ENCODE data around the gene HDAC11.

Gene HDAC11

DNA sequence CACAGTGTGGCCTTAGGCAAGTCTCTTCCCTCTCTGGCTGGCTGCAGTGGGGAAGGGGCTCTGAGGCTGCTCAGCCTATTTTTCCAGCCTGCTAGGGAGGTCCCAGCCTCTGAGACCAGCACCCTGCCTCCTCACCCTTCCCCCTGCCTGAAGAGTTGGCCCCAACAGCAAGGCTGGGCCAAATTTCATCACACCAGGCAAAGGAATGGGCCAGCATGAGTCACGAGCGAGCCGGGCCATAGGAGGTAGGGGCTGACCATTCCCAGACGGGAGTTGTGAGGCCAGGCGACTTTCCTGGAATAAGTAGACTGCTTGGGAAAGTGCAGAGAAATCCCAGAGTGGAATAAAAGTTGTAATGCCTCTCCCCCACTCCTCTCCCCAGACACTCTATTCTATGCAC is 63.1 kb downstream of the HDAC11 start:
- DNase-seq (ENCODE audit: low spot score) = no peak

DNA sequence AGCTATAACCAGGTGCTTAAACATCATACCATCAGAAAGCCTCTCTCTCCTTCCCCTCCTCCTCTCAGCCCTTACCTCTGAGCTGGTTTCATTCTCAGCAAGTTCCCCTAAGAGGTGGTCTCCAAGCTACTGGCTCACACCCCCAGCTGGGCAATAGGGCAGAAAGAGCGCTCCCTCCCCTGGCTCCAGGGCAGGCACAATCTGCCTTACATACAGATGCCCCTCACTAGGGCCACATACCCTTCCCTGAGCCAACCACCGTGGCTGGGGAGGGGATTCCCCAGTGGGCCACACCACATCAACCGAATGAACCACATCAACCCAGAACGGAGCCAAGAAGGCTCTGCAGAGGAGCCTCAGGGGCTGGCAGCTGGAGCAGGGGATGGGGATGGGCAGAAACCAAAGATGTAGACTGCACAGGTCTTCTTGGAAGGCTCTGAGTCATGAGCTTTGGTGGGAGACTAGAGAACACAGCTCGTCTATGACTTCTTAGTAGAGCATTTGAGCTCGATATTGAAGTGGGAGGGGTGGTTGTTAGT is 64.3 kb downstream of the HDAC11 start:
- DNase-seq (ENCODE audit: low spot score) = no peak

DNA sequence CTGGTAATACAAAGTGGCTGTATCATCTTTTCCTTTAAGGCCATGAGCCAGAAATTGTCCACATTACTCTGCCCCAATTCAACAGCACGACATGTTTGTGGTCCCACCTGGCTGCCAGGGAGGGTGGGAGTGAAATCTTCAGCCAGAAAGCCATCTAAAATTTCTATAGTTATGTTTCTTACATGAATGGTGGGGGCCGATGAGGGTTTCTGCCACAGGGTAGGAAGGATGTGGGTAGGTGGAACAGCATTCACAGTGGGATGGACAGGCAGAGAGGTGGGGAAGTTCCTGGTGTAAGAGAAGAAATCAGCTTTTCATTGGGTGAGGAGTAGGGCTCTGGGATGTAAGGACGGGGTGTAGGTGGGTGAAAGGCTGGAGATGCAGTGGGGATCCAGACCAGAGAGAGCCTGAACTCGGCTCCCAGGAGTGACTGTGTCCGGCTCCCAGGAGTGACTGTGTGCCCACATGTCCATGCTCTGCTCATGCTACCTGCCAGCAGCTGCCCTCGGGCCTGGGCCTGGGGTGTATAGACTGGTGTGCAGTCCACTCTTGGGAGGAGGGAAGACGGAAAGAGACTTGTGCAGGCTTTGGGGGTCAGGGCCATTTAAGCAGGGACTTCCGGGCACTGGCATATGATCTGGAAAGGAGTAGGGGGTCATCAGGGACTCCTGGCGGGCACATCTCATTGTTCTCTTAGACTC is 65.0 kb downstream of the HDAC11 start:
- DNase-seq (ENCODE audit: low spot score) = no peak

DNA sequence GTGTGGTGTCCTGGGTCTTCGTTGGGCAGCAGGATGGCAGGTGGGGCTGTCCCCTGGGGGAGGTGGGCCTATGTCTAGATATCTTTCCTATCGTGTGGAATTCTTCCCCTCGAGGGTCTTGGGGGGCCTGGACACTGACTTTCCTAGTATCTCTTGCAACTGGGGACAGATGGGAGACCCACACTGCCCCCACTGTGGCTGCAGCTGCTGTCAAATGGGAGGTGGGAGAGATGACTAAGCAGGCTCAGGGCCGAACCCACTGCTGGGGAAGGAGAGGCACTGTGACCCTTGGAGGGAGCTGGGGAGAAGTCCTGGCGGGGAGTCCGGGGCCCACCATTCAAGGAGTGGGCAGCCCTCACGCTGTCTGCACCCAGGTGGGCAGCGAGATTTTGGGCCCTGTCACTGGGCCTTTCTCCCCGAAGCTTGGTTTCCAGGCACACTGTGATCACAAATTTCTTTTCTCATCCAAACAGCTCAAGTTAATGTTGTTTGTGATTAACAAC is 65.9 kb downstream of the HDAC11 start:
- DNase-seq (ENCODE audit: low spot score) = no peak

DNA sequence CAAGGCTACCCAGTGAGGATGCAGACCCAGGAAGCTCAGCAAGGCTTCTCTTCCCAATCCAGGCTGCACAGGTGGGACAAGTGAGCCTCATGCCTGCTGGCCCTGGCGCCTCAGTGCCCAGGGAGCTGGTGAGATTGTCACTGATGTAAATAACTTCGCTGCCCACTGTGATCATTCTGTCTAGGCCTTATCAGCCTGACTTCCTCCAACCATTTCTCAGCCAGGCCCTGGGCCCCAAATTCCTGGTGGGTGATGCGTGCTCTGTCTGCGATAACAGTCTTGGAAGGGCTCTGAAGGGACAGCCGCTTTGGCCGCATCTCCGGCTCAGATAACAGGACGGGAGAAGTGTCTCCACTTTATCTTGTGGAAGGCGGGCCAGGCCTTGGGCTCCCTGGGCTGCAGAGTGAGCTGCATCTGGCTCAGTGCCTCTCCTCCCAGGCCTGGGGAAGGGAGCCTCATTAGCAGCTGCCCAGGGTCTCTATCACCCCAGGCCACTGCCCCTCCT is 66.6 kb downstream of the HDAC11 start:
- DNase-seq (ENCODE audit: low spot score) = no peak

DNA sequence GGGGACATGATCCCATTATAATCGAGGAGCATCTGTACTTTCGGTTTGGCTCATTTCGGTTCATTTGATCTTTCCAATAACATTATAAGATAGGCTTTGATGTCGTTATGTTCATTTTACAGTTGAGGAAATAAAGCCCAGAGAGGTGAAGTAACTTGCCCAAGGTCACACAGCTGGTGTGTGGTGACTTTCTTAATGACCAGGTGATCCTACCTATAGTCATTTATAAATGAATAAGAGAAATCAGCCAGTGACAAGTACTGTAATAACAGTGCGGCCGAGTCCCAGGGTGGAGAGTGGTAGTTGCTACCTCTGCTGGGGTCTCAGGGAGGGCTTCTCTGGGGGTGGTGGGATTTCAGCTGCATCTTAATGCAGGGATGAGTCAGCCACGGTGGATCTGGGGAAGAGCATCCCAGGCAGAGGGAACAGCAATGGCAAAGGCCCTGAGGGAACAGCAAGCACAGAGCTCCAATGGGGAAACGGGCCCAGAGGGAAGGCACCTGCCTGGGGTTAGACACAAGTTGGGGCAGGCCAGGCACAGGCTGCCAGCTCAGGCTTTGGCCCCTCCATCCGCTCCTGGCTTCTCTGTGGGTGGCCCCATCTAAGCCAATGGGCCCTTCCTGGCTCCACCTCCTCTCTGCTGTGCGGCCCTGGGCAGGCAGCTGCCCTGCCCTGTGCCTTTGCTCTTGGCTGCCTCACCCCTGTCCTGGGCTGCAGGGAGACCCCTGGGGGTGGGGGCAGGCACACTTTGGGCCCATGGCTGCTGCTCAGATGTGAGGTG is 67.7 kb downstream of the HDAC11 start:
- DNase-seq (ENCODE audit: low spot score) = no peak

DNA sequence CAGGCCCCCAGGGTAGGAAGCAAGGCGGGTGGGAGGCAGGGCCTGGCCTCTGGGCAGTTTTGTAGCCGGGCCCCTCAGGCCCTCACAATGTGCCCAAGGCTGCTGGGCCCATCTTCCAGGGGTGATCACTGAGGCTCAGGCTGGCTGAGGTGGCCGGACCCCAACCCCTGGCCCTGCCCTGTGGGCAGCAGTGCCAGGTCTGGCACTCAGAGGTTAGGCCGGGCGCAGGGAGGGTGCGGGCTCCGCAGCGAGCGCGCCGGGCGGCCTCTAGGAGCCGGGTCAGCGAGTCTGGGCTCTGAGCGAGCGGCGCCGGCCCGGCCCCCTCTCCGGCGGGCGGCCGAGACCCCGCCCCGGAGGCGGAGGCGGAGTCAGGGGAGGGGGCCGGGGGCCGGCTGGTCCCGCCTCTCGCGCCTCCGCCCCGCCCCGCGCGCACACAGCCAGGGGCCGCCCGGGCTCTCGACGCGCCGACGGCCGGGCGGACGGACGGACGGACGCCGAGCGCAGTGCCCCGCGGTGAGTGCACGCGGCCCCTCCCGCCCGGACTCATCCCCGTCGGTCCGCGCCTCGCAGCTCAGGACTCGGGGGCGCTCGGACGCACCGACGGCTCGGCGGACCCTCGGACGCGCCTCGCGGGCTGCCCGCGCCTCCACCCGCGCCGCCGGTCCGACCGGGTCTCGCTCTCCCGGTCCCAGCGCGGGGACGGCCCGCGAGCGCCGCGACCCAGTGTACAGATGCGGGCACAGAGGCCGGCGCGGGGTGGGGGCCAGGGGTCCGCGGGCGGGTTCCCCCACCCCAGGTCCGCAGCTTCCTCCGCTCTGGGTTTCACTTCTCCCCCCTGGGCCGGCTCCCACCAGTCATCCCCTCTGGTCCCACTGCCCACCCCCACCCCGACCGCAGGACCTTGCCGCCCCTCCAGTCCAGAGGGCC is 68.9 kb downstream of the HDAC11 start, which contains the start of gene FBLN2:
FBLN2 (plus strand) TSS at position 430 of the 927 bp plus-strand sequence. CDS start 21,231 bp downstream, outside the sequence.
- DNase-seq (ENCODE audit: low spot score) = no peak

DNA sequence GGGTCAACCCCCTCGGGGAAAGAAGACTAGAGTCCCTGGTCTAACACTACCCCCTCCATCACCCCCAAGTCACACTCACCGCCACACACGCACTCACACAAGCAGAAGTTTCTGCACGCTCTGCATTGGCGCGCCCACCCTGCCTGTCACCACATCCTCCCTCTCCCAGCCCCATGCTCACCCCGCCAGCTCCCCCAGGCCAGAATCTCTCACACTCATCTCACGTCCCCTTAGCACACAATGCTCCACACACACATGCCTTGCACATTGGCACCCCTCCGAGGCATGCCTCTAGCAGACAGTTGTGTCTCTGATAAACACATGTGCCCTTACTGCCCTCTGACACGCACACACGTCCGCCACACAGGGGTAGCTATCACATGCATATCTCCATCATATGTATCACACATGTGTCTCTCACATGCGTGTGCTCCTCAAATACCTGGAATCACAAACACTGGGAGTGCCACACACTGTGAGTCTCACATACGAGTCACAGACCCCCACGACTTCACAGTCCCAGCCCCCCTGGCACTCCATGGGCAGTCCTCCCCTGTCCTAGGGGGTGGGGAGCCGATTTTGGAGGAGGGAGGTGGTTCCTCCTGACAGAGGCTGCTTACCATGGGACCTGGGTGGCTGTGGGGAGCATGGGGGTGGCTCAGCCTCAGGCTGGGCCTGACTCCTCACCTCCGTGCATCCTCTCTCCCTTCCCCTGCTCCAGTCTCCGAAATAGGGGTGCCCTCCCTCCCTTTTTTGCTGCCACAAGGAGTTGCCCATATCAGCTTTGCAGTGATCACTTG is 69.7 kb downstream of the HDAC11 start:
- DNase-seq (ENCODE audit: low spot score) = no peak

DNA sequence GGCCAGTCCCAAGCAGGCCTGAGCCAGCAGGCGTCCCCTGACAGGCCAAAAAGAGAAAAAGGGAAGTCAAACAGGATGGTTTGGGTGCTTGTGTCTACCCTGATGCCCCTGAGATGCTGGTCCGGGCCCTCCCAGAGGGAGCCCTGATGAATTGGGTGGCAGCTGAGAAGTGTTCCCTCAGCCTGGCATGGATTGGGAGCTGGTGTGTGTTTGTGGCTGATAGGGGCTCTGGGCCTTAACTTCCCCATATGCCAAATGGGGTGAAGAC is 70.3 kb downstream of the HDAC11 start:
- DNase-seq (ENCODE audit: low spot score) = no peak

DNA sequence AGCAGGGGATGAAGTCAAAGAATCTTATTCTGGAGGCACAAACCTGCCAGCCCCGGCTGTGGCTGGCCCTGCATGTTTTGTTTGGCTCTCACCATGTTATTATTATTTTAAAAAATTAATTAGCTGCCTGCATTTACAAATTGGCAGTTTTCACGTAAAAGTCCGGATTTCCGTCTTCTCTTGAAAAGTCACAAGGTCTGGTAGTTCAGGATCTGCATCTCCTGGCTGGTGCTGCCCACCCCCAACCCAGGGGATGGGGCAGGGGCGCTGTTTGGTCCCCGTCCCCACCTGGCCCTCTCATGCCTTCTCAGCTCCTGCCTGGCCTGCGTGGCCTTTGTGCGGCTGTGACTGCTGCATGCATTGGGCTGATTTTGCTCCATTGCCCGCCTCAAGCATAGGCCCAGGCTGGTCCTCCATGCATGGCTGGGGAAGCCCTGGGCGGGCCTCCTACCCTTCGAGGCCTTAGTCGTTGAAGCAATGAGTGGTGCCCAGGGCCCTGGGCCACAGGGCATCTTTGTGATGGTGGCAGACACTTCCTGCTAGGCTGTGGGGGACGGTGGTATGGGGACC is 70.8 kb downstream of the HDAC11 start:
- DNase-seq (ENCODE audit: low spot score) = no peak

DNA sequence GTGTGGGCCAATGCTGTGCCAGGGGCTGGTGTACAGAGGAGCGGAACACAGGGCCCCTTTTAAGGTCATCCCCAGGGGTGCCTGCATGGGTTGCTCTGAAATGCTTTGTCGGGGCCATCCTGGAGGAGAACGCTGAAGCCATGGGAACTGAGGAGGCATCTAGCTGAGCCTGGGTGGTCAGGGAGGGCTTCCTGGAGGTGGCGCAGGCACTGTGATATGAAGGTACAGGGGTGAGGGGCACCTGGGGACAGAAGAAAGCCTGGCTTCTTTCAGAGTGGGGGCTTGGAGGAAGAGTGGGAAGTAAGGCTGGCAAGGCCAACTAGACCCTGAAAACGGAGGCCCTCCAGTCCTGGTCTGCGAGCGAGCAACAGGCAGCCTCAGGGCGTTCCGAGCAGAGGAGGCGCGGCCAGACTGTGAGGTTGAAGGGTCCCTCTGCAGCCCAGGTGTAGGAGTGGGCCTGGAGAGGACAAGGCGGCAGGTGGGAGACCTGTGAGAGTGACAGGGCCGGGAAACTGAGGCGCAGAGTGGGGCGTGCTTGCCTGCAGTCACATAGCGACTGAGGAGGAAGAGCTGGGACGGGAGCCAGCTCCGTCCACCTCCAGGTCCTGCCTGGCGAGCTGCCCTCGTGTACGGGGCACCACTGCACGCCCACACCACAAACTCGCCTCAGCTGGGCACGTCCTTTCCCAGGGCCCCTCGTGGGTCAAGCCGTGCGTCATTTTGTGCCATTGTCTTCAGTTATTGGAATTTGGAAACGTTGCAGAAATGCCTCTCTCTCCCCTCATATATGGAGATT is 72.9 kb downstream of the HDAC11 start:
- no peak for DNase-seq (ENCODE audit: low spot score)

DNA sequence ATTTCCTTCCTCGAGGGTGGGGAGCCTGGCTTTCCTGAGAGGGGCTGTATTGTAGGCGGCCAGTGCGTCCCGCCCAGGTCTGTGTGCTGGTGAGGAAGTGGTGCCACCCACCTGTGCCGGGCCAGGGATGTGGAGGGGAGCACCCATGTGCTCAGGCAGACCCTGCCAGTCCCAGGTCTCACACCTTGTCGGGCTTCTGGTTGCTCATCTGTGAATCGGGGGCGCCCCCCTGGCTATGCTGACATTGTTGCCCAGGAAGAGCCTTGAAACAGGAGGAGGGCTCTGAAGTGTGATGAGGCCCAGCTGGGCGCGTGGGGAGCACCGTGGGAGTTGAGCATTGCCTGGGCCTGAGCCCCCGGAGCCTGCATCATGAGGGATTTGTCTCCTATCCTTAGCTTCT is 73.6 kb downstream of the HDAC11 start:
- DNase-seq (ENCODE audit: low spot score) = no peak

DNA sequence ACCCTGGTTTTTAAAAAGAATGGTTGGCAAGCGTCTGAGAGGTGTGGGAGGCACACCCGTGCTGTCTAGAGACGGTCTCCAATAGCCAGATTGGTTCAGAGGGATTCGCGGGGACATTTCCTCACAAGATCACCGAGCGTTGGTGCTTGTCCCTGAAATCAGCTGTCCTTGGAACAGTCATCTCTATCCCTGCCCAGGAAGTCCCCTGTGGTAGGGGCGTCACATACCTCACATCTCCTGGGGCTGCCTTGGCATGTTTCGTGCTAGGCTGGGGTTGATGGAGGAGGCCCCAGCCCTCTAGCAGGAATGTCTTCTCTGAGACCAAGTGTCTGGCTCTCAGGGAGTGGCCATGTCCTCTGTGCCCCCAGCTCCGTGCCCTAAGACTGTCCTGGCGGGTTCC is 75.6 kb downstream of the HDAC11 start:
- no peak for DNase-seq (ENCODE audit: low spot score)
